HuH-7 (cell line): ENCODE data around the gene MYO10.
"Not testable (repeated sequence)": the region's sequence is repeated elsewhere in the genome, so short reads cannot be mapped to it uniquely, and the experiment has no call there.

ENCODE experiments used
- DNase-seq: peaks from one replicate; pipeline ENCODE4 v3.0.0; 2011; ENCODE audit warnings: low spot score

The MYO10 gene

DNA sequence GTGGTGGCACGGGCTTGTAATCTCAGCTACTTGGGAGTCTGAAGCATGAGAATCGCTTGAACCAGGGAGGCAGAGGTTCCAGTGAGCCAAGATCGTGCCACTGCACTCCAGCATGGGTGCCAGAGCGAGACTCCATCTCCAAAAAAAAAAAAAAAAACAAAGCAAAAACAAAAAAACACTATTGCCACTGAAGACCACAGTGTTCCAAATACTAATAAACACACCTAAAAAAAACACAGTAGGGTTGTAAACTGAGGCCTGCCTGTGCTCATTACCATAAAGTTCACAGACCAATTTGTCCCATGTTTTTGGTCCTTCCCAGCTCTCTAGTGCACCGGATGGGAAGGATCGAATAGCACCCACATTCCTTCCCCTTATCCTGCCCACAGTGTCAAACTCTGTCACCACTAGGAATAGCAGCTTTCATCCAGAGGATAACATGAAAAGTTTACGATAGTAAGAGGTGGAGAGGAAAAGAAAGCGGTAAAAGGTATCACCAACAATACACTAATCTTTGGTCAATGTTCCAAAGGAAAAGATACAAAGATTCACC is 49.2 kb downstream of the MYO10 start:
- no peak for DNase-seq

DNA sequence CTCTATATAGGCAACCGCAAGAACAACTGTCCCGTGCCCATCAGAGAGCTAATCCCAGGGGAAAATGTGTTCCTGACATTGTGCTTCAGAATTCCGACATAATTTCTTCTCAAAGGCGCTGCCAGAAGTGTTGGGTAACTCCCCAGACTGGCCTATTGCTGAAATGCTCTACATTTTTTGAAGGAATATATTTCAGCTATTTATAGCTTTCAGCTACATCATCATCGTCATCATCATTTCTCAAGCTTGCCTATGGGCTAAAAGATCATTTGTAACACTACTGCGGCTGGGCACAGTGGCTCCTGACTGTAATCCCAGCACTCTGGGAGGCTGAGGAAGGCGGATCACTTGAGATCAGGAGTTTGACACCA is 49.7 kb downstream of the MYO10 start:
- no peak for DNase-seq

DNA sequence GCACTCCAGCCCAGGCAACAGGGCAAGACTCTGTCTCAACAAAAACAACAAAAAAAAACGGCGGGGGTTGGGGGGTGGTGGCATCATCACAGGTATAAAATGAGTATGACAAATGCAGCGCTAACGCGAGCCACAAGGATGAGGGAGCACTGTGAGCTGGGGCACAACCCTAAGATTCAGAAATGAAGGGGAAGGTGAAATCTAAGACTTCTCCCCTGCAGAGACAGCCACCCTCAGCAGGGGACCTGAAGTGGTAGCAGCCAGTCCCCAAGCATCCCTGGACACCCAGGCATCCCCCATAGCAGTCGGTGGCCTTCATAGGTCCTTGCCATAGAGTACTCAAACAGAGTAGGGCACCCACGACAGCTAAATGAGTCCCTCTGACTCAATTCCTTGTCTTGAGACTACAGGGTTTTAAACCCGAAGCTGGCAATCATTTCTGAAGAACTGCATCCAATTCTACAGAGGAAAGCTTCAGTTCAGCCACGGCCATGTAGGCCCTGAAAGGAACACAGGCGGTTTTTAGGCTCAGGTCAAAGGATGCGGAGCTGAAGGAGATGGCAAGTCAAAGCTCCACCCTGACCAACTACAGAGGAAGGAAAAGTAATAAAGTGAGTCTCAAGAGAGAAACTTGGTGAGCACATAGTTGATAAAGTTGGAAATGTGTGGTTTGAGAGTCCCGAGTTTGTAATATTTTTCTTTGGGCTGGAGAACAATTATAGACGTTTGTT is 50.3 kb downstream of the MYO10 start:
- no peak for DNase-seq

GRCh38 chr5:16884595-16884994 is 51.5 kb downstream of the MYO10 start:
- DNase-seq: no peak

DNA sequence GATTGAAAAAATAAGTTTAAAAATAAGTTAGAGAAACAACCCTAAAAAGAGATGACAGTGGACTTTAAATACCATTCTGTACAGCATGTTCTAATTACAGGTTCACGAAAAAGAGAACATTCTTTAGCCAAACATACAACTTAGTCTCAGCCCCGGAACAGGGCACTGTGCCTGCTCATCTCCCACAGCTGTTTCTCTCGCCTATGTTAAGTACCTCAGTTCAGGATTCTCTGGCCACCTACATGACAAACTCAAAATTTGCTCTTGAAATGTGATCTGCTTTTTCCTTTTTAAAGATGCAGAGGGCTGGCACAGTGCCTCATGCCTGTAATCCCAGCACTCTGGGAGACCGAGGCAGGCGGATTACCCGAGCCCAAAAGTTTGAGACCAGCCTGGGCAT is 52.3 kb downstream of the MYO10 start:
- no peak for DNase-seq

- no peak for DNase-seq
Observed at GRCh38 chr5:16883176-16883575, 52.9 kb downstream of the MYO10 start.

DNA sequence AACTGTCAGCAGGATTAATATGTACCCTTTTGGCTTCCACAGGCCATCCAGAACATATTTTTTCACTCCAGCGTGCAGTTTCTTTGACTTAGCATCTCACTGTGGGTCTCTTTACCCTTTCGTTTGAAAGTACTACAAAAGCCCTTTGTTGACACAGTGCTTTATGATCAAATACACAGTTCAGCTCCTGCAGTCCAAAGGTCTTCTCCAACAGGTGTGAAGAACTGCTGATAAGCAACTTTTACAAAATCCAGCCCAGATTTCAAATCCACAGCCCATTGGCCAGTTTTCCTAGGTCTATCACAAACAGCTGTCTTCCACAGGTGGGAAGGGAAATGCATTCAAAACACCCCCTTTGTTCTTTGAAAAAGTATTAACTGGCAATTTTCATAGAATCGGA is 54.8 kb downstream of the MYO10 start:
- peak; percentile 39 for DNase-seq

DNA sequence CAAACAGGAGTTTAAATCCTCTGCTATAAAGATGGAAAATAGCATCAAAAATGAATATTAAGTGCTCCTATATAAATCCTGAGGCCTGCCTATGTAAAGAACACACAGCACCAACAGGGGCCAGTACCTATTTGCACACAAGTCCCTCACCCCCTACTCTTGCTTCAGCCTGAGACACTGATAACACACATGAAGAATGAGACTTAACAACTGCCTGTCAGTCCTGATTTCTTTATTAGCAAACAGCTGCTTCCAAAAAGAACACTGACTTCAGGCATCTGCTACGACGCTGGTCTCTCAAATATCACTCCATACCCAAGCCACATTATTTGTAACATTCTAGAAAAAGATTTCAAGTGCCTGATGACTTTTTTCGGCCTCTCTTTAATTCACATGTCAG is 55.5 kb downstream of the MYO10 start:
- DNase-seq: no peak

- no peak for DNase-seq
Observed at GRCh38 chr5:16879650-16880049, 56.4 kb downstream of the MYO10 start.

- DNase-seq: no peak
Observed at GRCh38 chr5:16879191-16879590, 56.9 kb downstream of the MYO10 start.

GRCh38 chr5:16877267-16877935 is 58.7 kb downstream of the MYO10 start:
- DNase-seq: no peak

- DNase-seq: not testable (repeated sequence)
Observed at GRCh38 chr5:16874424-16874823, 61.7 kb downstream of the MYO10 start.

- no peak for DNase-seq
Observed at GRCh38 chr5:16871746-16872339, 64.2 kb downstream of the MYO10 start.

DNA sequence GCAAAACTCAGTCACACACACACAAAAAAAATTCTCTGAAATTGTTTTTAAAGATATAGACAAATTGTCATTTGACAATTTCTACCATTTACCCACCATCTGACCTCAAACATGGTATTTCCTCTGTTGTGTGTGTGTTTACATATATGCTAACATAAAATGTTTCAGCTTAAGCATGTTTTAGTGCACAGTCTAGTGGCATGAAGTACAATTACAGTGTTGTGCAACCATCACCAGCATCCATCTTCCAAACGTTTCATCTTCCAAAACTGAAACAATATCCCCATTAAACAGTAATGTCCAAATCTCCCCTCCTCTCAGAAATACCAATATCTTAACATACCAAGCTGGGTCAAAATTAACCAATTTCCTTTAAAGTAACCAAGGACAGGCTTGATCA is 65.2 kb downstream of the MYO10 start:
- no peak for DNase-seq

DNA sequence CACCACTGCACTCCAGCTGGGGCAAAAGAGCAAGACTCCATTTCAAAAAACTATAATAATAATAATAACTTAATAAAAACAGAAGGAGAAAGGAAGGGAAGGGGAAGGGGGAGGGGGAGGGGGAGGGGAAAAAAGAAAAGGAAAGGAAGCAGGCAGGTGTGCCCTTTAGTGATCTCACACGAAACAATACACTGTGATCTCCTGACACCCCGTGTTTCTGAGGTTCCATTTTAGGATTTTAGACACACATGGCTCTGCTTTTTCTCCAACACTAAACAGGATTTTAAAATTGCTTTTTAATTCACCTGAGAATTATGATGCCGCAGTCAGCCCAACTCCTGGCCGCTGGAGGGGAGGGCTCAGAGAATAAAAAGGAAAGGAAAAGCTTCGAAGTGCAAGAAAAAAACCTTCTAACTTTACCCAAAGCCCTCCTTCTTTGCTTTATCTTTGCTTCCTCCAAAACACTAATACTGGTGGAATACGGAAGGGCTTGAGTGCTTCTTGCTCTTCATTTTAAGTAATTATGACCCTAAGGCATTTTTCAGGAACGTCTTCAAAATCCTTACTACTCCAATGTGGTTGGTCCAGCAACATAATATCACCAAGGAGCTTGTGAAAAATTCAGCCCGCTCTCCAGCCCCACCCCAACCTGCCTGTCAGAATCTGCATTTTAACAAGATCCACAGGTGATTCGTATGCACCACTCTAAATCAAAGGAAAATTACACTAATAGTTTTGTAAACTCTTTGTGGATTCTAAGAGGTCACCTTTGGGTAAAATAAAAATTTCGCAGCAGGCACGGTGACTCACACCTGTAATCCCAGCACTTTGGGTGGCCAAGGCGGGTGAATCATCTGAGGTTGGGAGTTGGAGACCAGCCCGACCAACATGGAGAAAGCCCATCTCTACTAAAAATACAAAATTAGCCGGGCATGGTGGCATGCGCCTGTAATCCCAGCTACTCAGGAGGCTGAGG is 66.0 kb downstream of the MYO10 start:
- no peak for DNase-seq

- no peak for DNase-seq
Observed at GRCh38 chr5:16867577-16867953, 68.5 kb downstream of the MYO10 start.

DNA sequence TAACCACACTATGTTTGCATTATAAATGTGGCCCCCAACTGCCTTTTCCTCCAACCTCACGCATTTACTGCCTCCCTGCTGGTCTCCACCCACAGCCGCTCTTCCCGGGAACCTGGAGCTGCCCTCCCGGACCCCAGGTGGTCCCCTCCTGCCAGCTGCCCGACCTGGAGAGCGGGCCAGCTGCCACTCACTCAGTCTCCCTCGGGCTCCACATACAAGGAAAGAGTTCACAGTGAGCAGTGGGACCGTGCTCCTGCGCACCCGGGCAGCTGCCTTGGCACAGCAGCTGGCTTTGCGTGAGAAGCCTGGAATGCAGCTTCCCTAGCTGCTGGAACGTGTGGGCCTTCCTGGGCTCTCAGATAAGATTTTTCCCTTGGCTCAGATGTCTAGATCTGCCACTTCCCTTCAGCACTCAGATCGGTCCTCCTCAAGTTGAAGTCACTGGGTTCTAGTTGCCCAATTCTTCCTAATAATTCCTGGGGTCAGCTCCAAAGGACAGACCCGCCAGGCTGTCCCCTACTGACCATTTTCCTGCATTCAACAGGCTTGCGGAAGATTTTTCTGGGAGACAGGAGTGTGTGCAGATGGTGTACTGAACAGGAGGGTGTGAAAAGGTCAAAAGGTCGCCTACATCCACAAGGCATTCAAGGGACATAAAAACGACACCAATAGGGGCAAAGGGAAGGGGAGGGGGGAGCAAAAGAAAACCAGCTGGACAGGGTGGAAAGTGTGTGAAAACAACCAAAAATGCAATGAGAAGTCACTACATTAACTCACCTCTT is 69.1 kb downstream of the MYO10 start:
- DNase-seq: no peak

GRCh38 chr5:16866273-16866672 is 69.8 kb downstream of the MYO10 start:
- no peak for DNase-seq

- no peak for DNase-seq
Observed at GRCh38 chr5:16865151-16865550, 70.9 kb downstream of the MYO10 start.

- DNase-seq: no peak
Observed at GRCh38 chr5:16864631-16865131, 71.4 kb downstream of the MYO10 start.

DNA sequence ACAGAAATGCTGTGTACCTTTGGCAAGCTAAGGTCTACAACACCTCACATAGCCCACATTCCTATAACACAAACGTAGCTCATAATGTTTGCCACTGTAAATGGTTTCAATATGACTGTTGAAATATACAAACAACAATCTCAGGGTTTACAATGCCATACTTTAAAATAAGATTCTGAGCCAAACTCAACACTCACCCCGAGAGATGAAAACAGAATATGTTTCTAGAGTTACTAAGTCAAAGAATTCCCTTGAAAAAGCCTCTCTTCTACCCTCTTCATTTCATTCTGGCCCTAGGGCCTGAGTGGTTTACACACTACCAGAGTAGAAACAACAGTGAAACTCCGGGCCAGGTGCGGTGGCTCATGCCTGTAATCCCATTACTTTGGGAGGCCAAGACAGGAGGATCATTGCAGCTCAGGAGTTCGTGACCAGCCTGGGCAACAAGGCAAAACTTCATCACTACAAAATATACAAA is 72.6 kb downstream of the MYO10 start:
- no peak for DNase-seq
